ENCODE data around the gene RBM47. TPM values are rescaled to one million over a fixed set of nuclear protein-coding genes. Genes with fewer than 3 reads are reported as not detected.
A peak's percentile ranks its signal among the peaks of the same experiment; 100 is the strongest.

The RBM47 gene
- total and polyA plus RNA-seq, 9 of the 15 experiments (the other 6 are each of a cell fraction or from before 2014, with no cell fraction given): 1.4 to 6.4 (median 3.3) TPM

DNA sequence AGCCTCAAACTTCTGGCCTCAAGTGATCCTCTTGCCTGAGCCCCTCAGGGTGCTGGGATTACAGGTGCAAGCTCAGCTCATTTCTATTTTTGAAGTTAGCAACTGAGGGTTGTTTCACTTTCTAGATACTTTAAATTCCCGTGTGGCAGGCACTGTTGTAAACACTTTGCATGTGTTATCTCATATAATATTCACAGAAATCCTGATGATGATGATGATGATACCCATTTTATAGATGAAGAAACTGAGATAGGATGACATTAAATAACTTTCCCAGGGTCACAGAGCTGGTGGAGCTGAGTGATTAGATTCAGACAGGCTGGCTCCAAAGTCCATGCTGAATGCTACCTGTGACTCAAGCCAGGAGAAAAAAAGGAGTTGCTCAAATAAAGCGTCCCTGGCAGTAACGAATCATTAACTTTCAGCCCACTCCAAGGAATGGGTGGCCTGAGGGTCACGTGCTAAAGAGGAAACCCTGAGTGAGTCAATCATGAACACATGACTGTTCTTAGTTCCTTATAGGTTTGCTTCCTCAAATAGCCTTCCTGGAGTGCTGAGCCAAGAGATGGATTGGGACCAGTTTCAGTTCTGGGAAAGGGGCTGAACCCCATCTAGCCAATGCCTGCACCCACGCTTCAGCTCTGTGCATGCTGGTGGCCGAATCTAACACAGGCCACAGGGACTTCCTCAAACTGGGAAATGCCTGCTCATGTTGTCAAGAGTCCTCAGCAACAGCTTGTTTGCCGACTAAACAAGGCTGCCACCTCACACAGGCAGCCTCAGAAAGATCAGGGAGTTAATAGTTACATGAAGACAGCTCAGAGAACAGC is 52.8 kb downstream of the RBM47 start (continued):
- TF ChIP-seq ZFP30 (CRISPR knock-in tag; IDR thresholded peaks at IDR 0.05; ENCODE audit: borderline replicate concordance): no peak
- TF ChIP-seq NCOA2 (IDR thresholded peaks at IDR 0.05; ENCODE audit: partially characterized antibody in 2 of 2): no peak
- TF ChIP-seq BHLHE40 (IDR thresholded peaks at IDR 0.05; ENCODE audit: low read length): peak; percentile 90
- TF ChIP-seq GTF2A2 (tag; IDR thresholded peaks at IDR 0.05): no peak
- peak; percentile 95 for TF ChIP-seq FOXJ2 (tag; IDR thresholded peaks at IDR 0.05)
- no peak for TF ChIP-seq ZNF212 (CRISPR knock-in tag; IDR thresholded peaks at IDR 0.05)
- TF ChIP-seq, protein P1, sequence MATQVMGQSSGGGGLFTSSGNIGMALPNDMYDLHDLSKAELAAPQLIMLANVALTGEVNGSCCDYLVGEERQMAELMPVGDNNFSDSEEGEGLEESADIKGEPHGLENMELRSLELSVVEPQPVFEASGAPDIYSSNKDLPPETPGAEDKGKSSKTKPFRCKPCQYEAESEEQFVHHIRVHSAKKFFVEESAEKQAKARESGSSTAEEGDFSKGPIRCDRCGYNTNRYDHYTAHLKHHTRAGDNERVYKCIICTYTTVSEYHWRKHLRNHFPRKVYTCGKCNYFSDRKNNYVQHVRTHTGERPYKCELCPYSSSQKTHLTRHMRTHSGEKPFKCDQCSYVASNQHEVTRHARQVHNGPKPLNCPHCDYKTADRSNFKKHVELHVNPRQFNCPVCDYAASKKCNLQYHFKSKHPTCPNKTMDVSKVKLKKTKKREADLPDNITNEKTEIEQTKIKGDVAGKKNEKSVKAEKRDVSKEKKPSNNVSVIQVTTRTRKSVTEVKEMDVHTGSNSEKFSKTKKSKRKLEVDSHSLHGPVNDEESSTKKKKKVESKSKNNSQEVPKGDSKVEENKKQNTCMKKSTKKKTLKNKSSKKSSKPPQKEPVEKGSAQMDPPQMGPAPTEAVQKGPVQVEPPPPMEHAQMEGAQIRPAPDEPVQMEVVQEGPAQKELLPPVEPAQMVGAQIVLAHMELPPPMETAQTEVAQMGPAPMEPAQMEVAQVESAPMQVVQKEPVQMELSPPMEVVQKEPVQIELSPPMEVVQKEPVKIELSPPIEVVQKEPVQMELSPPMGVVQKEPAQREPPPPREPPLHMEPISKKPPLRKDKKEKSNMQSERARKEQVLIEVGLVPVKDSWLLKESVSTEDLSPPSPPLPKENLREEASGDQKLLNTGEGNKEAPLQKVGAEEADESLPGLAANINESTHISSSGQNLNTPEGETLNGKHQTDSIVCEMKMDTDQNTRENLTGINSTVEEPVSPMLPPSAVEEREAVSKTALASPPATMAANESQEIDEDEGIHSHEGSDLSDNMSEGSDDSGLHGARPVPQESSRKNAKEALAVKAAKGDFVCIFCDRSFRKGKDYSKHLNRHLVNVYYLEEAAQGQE (IDR thresholded peaks at IDR 0.05; ENCODE audit: borderline replicate concordance): peak; percentile 23; the same call in 1 of the 2 replicates
- TF ChIP-seq, protein P1 (CRISPR knock-in tag; IDR thresholded peaks at IDR 0.05; ENCODE audit: low read depth): no peak
- TF ChIP-seq ZNF143 (CRISPR knock-in tag; IDR thresholded peaks at IDR 0.05): no peak
- no peak for TF ChIP-seq TBP (optimal IDR thresholded peaks at IDR 0.05; ENCODE audit: low read depth, low read length)
- TF ChIP-seq ZNF124 (CRISPR knock-in tag; IDR thresholded peaks at IDR 0.05): no peak
- TF ChIP-seq BCOR (IDR thresholded peaks at IDR 0.05): peak; percentile 92
- TF ChIP-seq ZNF778 (CRISPR knock-in tag; IDR thresholded peaks at IDR 0.05): no peak
- TF ChIP-seq JUN (IDR thresholded peaks at IDR 0.05; ENCODE audit: borderline replicate concordance, low read depth, low read length): 0 out of 2 replicates have a peak, but pooled peaks have one; percentile 16
- no peak for TF ChIP-seq JUN (CRISPR knock-in tag; IDR thresholded peaks at IDR 0.05; ENCODE audit: borderline replicate concordance)
- peak; percentile 57; the same call in 1 of the 2 replicates for TF ChIP-seq EGR1 (conservative IDR thresholded peaks at IDR 0.05)
- TF ChIP-seq ZNF316 (IDR thresholded peaks at IDR 0.05): no peak
- no peak for TF ChIP-seq KLF16 (IDR thresholded peaks at IDR 0.05)
- no peak for TF ChIP-seq BRD9 (IDR thresholded peaks at IDR 0.05; ENCODE audit: low read depth, partially characterized antibody)
- TF ChIP-seq ARID2 (IDR thresholded peaks at IDR 0.05): no peak
- peak; percentile 30; the same call in 1 of the 2 replicates for TF ChIP-seq MTA3 (IDR thresholded peaks at IDR 0.05; ENCODE audit: borderline replicate concordance)
- TF ChIP-seq NRF1 (conservative IDR thresholded peaks at IDR 0.05 in 1 of 2, IDR thresholded peaks at IDR 0.05 in 1 of 2): peak; percentile 43 to 62; a peak in 3 of 4 replicates
- peak; percentile 68; the same call in 1 of the 2 replicates for TF ChIP-seq HDAC2 (IDR thresholded peaks at IDR 0.05)
